8988T (cell line): ENCODE data around the gene DEFB121.
"Not testable (repeated sequence)": the region's sequence is repeated elsewhere in the genome, so short reads cannot be mapped to it uniquely, and the experiment has no call there.

Experiments used
- DNase-seq: peaks from one replicate; pipeline ENCODE4 v3.0.0; 2011

DEFB121 gene, protein sequence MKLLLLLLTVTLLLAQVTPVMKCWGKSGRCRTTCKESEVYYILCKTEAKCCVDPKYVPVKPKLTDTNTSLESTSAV

DNA sequence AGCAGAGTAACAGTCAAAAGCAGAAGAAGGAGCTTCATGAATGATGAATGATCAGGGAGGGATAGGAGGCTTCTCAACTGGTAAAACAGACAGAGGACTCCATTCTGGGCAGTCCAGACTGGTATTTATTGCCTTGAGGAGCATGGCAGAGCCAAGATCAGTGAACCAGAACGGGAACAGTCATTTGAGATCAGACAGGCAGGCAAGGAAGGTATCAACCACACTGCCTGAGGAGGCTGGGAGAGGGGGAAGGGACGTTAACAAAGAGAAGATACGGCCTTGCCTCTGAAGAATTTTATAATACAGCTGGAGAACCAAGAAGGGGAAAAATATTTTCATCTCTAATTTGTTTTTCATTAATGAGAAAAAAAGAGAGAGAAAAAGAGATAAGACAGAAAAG lies at the start of gene DEFB121:
DEFB121 (minus strand) TSS at position 101 of the 400 bp plus-strand sequence; CDS start at position 38, 63 bp downstream.
- no peak for DNase-seq

DNA sequence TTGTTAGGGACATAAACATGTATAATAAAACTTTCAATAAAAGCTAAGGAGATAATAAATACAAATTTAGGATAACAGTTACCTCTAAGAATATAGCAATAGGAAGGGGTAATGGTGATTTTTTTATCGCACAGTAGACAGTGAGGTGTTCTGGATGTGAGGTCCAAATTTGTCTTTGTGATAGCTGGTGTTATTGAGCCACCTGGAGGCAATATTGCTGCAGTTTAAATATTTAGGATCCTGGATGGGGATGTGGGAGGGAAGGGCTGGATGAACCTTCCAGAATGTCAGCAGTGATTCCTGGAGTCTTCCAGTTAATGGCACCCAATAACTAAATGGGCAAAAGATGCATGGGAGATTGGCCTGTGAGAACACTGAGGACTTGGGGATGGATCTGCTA lies 48.3 kb upstream of the DEFB121 start:
- no peak for DNase-seq

DNA sequence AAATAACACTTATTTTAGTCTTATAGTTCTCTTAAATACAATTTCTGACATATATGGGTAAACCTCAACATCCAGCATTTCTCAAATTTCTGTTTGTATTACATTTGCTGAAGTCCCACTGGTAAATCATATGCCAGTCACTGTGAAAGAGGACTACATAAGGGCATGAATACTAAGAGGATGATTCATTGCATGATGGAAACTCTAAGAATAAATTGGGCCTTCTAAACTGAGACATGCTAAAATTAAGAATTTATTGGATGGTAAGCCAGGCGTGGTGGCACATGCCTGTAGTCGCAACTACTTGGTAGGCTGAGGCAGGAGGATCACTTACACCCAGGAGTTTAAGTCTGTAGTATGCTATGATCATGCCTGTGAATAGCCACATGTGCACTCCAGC lies 46.6 kb upstream of the DEFB121 start:
- no peak for DNase-seq

DNA sequence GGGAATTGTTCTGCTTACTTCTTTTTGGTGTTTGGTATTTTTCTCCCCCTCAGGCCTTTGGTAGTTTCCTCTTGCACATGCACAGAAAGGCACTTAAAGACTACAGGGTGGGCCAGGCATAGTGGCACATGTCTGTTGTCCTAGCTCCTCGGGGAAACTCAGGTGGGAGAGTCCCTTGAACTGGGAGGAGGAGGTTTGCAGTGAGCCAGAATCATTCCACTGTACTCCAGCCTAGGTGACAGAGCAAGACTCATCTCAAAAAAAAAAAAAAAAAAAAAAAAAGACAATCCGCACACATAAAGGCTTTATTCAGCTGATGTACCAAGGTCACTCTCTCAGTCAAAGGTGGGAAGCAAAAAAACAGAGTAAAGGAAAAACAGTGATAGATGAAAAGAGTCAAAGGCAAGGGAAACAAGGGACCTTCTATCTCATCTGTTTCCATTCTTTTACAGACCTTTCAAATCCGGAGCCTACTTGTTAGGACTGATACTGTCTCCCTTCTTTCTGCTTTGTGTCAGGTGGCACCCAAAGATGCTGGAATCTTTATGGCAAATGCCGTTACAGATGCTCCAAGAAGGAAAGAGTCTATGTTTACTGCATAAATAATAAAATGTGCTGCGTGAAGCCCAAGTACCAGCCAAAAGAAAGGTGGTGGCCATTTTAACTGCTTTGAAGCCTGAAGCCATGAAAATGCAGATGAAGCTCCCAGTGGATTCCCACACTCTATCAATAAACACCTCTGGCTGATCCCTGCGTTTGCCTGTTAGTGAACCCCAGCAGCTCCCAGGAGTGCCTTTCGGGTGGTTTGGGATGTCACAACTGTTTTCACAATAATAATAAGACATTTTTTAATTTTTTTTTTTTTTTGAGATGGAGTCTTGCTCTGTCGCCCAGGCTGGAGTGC lies 43.7 kb upstream of the DEFB121 start:
- no peak for DNase-seq

DNA sequence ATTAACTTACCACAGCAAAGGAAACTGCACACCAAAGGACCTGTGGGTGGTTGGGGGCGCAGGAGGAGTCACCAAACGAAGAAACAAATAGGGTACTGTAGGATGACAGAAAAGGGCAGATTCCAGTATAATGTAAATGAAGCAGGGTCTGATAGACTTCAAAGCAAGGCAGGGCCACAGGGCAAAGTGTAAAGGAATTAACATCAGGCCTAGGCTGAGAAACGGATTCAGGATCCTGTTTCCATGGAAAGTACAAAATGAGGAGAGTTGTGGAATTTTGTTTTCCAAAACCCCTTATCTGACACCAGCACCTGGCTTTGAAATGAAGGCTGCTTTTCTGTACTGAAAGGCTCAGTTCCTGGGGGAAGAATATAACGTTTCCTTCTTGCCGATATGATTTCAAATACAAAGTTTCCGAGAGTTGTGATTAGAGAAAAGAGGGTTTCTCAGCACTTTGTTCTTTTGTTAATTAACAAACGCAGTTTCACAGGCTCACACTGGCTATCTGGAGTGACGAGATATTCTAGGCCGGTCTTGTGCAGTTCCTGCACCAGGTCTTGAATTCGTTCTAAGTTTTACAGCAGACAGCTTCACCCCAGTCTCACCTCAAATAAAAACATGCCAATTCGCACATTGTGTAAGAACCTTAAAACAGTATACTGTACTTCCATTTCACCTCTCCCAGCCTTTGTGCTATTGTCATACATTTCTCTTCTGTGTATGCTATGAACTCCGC lies 40.2 kb upstream of the DEFB121 start:
- DNase-seq = no peak

DNA sequence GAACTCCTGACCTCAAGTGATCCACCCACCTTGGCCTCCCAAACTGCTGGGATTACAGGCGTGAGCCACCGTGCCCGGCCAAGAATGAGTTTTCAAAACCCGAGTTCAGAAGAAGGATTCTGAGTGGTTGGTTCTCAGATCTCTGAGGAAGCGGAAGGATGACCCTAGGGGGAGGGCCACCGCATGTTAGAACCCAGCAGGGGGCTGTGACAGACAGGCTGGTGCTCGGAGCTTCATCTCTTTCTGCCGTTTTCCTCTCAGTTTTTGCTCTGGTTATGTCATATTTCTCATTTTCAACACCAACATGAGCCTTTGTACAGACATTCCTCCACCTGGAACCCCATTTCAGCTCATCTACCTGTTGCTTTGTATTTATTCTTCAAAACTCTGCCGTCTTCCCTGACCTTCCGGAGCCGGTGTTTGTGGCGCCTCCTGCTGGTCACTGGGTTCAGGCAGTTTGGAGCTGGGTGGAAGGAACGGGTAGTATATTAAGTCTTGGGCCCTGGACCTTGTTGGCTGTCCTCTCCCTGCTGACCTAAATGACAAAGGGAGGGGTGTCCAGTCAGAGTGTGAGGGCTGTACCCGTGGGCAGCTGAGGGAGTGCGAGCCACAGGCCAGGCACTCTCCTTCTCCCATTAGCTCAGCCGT lies 34.1 kb upstream of the DEFB121 start, which contains the start of gene DEFB123:
DEFB123 (plus strand) TSS at position 621 of the 648 bp plus-strand sequence. CDS start 67 bp downstream, outside the sequence.
- DNase-seq = no peak

DNA sequence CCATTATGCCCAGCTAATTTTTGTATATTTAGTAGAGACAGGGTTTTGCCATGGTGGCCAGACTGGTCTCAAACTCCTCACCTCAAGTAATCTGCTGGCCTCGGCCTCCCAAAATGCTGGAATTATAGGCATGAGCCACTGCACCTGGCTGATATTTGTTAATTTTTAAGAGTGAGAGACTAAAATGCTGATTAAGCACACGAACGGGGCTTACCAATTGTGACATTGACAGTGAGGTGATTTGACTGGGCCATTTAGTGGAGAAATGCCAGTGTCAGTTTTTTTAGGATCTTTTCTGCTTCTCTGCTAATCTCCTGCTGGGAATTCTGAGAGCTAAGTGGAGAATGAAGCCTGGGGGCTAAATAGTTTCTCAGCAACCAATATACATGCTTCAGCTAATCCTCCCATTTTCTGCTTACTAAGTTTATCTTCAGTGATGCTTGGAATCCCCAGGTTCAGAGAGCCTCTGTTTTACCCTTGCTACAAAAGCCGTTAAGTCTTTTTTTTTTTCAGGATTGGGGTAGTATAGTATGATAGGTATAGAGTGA lies 24.6 kb upstream of the DEFB121 start:
- DNase-seq = no peak

DNA sequence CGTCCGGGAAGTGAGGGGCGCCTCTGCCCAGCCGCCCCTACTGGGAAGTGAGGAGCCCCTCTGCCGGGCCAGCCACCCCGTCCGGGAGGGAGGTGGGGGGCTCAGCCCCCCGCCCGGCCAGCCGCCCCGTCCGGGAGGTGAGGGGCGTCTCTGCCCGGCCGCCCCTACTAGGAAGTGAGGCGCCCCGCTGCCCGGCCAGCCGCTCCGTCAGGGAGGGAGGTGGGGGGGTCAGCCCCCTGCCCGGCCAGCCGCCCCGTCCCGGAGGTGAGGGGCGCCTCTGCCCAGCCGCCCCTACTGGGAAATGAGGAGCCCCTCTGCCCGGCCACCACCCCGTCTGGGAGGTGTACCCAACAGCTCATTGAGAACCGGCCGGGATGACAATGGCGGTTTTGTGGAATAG lies 21.6 kb upstream of the DEFB121 start:
- not testable (repeated sequence) for DNase-seq

DNA sequence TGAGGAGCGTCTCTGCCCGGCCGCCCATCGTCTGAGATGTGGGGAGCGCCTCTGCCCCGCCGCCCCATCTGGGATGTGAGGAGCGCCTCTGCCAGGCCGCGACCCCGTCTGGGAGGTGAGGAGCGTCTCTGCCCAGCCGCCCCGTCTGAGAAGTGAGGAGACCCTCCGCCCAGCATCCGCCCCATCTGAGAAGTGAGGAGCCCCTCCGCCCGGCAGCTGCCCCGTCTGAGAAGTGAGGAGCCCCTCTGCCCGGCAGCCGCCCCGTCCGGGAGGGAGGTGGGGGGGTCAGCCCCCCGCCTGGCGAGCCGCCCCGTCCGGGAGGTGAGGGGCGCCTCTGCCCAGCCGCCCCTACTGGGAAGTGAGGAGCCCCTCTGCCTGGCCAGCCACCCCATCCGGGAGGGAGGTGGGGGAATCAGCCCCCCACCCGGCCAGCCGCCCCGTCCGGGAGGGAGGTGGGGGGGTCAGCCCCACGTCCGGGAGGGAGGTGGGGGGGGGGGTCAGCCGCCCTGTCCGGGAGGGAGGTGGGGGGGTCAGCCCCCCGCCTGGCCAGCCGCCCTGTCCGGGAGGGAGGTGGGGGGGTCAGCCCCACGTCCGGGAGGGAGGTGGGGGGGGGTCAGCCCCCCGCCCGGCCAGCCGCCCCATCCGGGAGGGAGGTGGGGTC lies 21.0 kb upstream of the DEFB121 start:
- not testable (repeated sequence) for DNase-seq

DNA sequence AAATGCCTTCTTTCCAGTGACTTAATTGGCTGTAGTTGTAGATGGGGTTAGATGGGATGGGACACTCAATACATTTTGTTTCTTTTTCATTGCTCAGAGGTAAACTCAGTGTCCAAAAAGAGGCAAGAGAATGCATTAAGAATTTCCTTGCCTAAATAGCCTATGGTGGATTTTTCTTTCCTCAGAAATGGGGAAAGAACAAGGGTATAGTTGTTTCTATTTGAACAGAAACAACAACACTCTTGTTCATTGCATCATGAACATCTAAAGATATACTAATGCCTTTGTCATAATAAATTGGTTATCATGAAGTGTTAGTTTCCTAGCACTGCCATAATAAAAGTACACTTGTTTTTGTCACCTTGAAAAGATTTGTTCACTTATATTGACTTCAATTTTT lies 19.8 kb upstream of the DEFB121 start:
- no peak for DNase-seq

DNA sequence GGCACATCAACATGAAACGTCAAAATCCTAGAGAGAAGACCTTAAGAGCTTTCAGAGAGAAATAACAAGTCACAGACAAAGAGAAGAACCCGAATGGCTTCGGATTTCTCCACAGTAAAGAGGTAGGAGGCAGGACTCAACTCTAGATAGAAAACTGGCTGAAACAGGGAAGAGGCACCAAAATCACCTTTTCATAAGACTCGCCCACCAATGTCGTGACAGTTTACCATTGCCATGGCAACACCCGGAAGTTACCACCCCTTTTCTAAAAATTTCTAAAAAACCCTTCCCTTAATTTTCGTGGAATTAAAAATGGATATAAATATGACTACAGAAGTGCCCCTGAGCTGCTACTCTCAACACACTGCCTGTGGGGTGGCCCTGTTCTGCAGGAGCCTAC lies 12.3 kb upstream of the DEFB121 start:
- no peak for DNase-seq

DNA sequence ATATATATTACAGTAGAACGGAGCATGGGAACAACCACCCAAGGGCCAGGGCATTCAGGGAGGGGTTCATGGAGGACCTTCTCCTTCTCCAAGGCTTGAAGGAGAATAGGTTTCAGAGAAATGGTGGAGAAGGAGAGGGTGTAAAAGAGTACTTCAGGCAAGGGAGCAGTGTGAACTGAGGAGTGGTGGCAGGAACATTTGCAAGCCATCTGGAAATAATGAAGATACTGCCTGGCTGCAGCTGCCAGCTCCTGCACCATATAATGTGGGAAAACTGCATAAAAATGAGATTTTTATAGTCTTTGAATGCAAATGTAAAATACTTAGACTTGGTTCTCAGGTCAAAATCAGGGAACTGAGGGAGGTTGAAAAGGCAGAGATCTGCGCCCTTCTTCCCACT lies 9.6 kb upstream of the DEFB121 start:
- no peak for DNase-seq

DNA sequence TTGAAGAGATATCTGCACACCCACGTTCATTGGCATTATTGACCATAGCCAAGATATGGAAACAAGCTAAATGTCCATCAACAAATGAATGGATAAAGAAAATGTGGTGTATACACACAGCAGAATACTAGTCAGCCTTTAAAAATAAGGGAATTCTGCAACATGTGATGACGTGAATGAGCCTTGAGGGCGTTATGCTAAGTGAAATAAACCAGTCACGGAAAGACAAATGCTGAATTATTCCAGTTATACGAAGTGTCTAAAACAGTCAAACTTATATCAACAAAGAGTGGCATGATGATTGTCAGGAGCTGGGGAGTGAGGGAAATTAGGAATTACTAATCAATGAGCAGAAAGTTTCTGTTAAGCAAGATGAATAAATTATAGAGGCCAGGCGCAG lies 8.4 kb upstream of the DEFB121 start:
- no peak for DNase-seq

DNA sequence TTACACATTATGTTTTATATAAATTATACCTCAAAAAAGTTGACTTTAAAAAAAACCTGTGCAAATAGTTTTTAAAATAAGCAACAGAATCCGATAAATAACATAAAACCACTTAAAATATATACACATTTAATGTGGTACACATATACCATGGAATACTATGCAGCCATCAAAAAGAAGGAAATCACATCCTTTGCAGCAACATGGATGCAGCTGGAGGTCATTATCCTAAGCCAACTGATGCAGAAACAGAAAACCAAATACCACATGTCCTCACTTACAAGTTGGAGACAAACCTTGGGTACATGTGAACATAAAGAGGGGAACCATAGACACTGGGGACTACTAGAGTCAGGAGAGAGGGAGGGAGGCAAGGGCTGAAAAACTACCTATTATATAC lies 4.0 kb upstream of the DEFB121 start:
- no peak for DNase-seq

DNA sequence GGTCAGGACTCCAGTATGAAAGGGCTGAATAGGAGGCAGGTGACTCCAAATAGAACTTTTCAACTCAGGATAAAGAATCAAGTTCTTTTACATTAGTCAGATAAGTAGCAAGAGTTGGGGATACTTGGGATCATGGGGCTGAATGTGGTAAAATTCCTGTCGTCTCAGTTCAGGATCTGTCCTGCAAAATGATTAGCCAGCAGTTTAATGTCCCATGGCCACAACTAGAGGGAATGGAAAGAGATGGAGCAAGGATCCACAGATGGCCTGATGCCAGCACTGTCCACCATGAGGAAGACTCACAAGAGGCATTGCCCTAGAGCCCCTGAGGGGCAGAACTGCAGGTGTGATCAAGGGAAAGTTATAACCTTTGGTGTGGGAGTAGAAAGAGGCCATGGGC lies 2.1 kb downstream of the DEFB121 start:
- DNase-seq = no peak

DNA sequence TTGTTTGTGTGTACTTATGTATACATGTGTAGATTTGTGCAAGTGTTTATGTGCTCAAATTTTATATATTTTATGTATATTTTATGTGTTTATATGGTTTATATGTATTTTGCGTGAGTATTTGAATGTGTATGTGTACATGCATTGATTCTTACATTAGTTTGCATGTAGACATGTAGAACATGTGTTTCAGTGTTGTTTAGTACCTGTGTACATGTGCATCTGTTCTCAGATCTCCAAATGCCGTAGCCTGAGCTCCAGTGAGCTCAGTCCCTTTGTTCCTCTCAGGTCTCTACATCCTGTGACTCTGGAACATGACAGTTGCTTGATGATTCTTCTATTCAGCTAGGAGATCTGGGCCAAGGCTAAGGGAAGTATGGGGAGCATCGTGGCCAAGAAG lies 11.1 kb downstream of the DEFB121 start:
- no peak for DNase-seq

DNA sequence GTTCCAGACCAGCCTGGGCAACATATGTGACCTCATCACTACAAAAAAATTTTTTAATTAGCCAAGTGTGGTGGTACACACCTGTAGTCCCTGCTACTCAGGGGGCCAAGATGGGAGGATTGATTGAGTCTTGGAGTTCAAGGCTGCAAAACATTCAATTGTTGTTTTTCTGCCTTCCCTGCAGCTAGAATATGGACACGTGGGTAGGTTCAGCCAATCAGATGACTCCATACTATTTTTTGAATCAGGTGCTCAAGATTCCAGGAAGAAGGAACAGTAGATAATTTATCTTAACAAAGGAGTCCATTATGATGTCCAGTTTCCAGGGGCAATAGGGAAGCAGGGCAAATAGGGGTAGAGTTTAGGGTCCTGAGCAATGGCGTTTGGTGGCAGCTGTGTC lies 13.2 kb downstream of the DEFB121 start:
- DNase-seq = no peak

DNA sequence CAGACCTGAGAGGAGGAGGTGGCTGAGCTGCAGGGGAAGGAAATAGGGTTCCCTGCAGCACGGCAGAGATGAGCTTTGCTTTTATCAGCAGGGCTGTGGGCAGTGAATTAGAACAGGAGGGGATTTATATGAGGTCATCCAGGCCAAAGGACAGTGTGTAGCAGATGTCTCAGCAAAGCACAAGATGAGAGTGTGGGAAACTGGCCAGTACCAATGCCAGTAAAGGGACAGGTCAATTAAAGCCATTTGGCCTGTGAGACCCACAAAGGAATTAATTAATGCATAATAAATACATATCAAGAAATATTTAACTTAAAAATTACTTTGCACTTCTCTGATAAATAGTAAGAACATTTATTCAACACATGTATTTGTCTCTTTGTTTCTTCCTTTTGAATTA lies 15.5 kb downstream of the DEFB121 start, which contains the start of gene DEFB119:
DEFB119 (minus strand) TSS at position 101 of the 400 bp plus-strand sequence. CDS start 107 bp downstream, outside the sequence.
- no peak for DNase-seq

DNA sequence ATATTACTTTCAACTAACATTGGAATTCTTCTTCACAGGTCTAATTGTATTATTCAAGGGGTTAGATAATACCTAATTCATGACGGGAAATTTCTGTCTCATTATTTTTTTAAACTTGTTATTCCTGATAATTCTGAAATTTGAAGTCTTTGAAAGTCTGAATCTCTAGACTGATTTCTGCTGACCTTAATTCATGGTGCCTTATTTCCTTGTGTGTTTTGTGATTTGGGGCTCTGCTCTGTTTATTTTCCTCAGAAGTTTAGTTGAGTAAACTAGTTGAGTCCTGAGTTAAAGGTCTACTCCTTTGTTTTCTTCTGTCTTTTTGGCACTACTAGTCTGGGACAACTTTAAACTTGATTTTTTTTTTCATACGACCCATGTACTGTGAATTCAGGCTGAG lies 31.7 kb downstream of the DEFB121 start:
- no peak for DNase-seq

DNA sequence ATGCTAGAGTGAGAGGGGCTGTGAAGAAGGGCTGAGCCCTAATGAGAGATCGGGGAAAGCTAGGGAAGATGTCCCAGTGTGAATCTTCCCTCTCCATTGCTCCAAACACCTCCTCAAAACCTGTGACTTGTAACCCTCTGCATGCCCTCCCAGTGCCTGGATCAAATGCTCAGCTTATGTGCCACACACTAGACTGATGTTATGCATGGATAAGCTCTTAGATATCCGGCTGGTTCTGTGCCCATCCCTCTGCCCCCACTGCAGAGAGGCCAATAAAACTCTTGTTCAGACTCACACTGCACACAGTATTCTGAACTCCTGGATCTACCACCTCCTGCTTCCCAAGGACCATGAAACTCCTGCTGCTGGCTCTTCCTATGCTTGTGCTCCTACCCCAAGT lies 37.7 kb downstream of the DEFB121 start, which contains the start of gene DEFB118:
DEFB118 (plus strand) TSS at position 301 of the 400 bp plus-strand sequence; CDS start at position 351, 50 bp downstream.
- no peak for DNase-seq

DNA sequence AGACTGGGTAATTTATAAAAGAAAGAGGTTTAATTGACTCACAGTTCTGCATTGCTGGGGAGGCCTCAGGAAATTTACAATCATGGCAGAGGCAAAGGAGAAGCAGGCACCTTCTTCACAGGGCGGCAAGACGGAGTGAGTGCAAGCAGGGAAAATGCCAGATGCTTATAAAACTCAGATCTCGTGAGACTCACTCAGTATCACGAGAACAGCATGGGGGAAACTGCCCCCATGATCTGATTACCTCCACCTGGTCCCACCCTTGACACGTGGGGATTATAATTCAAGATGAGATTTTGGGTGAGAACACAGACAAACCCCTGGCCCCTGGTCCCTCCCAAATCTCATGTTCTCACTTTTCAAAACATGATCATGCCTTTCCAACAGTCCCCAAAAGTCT lies 41.7 kb downstream of the DEFB121 start:
- DNase-seq = not testable (repeated sequence)

DNA sequence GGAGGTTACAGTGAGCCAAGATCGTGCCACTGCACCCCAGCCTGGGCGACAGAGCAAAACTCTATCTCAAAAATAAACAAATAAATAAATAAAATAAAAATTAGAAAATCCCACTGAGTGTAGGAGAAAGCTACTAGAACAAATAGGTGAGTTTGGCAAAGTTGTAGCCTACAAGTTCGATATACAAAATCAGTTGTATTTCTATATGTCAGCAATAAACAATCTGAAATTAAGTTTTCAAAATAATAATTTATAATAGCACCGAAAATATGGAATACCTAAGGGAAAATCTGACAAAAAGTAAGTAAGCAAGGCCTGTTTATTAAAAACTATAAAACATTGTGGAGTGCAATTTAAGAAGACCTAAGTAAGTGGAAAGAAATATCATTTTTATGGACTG lies 42.7 kb downstream of the DEFB121 start:
- no peak for DNase-seq
